Germinal center (tissue), 1 donor: ENCODE measurements around the gene NKAIN2.

ENCODE experiments used
- DNase-seq: peaks from one replicate; pipeline ENCODE4 v3.0.0; 2012; ENCODE audit warnings: mixed read lengths, low spot score

Gene NKAIN2

DNA sequence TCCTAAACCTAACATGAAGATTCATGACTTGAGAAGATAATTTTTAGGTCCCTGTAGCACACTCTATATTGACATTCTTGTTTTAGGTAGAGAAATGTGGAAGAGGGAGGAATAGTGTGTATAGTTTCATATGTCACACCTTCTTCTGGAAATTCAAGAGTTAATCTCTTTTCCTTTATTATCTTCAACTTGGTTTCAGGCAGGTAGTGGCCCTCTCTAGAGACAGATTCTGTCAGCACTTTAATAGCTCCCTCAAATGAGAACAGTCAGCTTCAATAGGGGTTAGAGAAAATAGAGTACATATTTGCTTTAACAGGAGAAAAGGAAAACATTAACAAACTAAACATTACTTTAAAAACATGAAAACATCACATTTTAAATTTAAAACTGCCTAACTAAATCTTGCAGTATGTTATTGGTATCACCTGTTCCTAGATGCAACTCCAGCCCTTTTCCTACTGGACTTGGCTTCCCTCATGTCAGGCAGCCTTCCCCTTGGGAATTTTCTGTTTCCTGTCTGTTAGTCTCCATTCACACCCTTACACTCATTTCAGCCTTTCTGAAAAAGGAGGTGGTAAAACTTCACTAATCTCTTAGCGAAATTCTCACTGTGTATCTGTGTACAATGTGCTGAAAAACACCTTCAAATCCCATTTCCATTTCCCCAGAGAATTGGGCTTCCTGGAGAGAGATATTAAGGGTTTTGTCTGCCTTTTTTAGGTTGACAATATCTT lies 966.3 kb downstream of the NKAIN2 start:
- DNase-seq: no peak

DNA sequence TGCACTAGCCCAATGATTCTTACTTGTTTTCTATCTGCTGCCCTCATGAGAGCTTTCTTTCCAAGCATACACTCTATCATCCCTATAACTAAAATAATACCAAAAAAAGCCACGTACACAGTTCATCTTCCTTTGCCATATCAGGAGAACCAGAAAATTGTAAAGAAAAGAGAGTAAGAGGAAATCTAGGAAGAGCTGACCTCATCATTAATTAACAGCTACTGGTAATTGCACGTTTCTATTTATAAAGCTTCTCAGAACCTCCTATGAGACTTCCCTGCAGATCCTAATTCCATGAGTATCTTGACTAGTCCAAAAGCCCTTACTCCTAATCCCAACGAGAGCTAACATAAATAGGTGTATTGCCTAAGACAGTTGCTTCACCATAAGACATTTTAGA lies 967.1 kb downstream of the NKAIN2 start:
- no peak for DNase-seq

DNA sequence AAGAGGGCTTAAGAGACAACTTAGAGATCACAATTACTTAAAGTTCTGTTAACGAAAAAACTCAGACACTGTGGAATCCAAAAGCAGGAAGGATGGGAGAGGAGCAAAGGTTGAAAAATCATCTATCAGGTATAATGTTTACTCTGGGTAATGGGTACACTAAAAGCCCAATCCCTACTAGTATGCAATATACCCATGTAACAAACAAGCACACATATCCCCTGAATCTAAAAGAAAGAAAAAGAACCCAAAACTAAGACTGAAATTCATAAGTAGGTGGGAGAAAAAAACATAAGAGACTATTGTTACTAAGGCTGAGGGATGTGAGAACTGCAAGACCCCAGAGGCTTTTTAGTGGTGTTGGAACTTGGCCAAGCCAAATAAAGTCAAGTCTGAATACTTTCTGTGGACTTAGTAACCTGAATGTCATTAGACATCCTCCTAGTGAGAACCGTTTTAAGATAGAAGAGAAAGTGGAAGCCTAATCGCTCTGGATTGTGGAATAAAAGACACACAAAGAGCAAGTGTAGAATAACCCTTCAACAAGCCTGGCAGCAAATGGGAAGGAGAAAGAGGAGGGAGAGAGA lies 969.2 kb downstream of the NKAIN2 start:
- no peak for DNase-seq

DNA sequence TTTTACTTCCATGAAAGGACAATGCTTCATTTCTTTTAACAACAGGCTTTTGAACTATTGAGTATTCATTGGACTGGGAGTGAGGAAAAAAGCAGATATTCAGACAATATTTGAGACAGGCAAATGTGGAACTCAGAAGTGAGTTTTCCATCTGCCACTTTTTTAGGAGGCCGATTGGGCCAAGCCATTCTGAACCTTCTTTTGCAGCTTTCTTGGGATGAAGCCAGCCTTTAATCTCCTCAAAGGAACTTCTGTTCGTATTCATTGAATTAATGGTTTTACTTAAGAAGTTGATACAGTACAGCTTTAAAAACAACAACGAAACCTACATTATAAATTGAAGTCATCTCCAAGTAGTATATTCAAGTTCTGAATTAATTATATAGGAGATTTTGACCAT lies 971.5 kb downstream of the NKAIN2 start:
- DNase-seq: no peak

DNA sequence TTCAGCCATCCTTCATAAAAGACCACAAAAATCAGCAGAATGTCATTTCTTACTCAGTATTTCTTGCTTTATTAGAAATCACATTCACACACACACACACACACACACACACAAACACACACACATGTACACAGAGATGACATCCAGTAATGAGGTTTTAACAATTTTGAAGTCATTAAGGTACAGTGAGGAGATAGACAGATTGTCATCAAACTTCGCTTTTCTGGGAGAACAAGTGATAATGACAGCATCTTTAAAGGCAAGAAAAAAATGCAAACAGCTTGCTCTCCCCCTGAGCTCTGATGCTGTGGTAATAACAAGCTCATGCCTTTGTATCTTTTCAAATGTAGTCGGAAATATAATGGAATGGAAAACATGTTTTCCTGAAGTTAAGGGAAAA lies 974.2 kb downstream of the NKAIN2 start:
- no peak for DNase-seq

DNA sequence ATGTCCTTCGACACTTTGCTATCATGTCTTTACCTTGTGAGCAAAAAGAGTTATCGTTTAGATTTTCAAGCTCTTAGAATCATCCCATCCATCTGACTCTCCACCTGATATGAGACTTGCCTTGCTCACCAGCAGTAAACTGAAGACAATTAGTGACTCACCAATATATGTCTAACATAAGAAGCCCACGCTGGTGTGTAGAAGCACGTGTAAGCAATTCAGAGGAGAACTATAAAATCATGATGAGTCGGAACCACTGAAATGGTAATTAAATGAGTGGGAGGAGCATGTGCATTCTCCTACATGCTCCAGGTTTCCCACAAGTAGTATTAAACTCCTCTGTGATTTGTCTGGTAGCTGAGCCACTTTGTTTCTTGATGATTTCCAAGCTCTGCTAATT lies 977.0 kb downstream of the NKAIN2 start:
- no peak for DNase-seq

DNA sequence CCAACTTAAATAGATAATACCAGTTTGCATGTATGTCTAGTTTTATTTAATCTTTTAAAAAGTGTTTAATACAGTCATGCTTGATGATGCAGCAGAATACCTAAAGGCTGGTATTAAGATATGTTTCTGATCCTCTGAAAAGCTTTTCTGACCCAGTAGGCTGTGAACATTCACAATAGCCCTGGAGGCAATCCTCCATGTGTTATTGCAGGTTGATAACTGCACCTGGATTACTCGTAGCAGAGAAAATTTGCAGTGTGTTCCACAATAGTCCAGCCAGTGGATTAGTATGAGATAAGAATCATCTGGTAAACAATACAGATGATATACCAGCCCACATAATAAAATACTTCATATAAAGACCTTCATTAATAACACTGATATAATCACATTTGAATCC lies 979.7 kb downstream of the NKAIN2 start:
- DNase-seq: no peak

DNA sequence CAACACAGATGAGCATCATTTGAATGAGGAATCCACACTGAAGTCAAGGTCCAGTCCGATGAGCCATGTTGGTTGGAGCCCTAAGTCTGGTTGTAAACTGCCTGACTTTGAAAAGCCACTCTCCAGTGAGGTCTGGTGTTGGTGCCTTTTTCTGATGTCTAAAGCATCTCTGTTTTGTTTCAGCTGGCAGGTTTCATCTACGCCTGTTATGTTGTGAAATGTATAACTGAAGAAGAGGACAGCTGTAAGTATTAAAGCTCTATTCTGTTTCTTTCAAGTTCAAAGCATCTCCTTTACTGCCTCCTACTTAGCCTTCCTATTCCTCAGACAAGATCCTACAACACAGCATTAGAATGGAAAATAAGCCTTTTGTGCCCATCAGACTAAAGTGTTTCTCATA lies 987.5 kb downstream of the NKAIN2 start:
- no peak for DNase-seq

DNA sequence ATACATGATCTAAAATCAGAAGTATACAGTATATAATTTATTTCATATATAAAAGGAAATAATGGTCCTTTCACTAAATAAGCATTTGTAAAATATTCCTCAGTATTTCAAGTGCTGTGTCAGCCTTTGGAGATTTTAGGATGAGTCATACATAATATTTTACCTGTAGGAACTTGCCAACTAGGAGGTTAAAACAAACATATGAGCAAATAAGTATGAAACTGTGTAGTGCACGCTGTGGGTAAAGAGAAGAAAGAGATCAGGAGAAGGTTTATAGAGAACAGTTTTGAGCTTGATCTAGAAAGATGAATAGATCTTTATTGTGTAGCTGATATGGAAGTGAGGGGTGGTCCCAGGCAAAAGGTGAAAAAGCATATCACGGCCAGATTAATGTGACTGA lies 988.7 kb downstream of the NKAIN2 start:
- DNase-seq: no peak

DNA sequence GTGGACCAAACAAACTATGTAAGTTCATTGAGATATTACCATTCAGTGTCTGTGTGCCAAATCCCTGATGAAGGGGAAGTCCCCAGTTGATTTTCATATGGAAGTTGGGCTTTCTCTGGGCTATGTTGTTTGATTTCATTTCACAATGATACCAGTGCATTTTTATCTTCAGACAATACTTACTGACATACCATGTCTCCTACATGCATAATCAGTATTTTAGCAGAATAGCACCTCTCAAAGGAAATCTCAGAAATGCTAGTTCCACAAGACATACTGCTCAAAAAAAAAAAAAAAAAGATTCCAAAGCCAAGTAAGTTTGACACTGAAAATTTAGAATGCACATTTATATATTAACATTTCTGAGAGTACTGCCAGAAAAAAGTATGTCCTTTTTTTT lies 989.7 kb downstream of the NKAIN2 start:
- DNase-seq: no peak

DNA sequence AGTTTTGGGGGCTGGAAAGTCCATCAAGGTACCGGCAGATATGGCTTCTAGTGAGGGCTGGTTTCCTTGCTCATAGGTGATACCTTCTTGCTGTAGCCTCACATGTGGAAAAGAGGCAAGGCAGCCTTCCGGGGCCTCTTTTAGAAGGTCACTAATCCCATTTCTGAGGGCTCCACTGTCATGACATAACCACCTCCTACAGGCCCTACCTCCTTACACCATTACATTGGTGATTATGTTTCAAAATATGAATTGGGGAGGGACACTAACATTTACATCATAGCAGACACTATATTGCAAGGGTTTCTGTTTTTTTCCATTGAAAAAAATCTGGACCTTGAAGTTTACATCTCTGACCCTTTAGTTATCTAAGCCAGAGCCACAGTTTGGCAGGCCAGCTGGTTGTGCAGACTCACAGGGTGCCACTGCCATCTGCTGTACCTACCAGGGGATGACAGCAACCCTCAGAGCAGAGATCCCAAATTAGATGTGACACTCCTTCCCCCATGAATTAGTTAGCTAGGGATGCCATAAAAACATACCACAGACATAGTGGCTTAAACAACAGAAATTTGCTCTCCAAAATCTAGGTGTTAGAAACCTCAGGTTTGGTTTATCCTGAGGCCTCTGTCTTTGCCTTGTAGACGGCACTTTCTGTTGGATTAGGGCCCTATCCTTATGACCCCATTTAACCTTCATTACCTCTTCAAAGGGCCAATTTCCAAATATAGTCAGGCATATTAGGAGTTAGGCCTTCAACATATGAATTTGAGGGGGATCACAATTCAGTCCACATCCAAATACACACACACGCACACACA lies 992.2 kb downstream of the NKAIN2 start:
- no peak for DNase-seq

DNA sequence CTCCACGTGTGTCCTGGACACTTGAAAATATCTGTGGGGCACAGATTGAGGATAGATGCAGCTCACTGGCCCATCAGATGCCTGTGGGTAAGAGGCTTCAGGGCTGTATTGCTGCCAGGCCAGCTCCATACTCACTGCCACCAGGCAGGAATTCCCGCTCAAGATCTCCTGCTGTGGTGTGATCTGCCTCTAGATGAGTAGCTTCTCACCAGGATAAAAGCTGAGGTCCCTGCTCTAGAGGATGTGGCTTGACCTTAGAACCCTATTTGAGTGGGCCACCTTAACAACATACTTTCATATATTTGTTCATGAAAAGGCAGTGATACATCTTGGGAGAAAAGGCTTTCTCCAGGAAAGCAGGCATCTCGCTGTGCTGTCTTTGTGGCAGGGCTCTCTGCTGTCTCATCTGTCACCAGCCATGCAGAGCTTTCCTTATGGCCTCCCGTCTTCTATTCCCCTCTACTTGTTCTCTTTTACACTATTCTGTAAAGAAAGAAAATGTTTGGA lies 992.9 kb downstream of the NKAIN2 start:
- DNase-seq: no peak

DNA sequence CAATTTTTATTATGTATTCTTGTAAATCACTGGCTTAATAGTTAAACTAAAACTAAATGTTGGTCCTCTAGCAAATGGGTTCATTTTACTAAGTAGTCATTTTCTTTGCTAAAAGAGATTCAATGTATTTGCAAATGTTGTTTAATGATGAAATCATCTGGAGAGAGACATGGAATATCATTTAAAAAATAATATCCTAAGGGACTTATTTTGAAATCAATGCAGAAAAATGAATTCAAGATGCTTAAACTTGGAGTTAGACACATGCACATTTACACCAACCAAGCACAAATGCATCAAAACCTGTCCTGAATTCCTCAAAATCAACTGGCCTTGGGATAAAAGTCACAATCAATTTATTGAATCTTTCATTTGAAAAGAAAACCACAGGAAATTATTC lies 993.6 kb downstream of the NKAIN2 start:
- no peak for DNase-seq

DNA sequence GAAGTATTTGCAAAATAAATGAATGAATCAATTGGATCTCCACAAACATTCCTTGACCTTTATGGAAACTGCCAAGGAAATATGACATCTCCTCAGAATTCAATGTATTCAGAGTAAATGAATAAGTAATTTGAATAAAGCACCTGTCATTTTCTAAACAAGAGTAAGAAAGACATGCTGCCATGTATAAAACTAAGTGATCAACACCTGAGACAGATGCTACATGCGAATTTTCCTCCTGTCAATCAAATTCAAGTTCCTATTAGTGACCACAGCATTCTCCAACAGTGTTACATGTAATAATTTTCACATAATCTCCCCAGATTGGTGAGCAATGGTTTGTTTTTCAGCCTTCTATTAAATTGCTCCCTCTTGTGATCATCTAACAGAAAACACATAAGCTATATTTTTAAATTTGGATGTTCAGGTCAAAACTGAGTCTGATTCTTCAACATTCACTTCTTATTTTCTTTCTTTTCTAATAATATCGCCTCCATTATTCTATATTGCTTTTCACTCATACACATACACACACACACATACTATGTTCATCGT lies 995.4 kb downstream of the NKAIN2 start:
- DNase-seq: no peak

DNA sequence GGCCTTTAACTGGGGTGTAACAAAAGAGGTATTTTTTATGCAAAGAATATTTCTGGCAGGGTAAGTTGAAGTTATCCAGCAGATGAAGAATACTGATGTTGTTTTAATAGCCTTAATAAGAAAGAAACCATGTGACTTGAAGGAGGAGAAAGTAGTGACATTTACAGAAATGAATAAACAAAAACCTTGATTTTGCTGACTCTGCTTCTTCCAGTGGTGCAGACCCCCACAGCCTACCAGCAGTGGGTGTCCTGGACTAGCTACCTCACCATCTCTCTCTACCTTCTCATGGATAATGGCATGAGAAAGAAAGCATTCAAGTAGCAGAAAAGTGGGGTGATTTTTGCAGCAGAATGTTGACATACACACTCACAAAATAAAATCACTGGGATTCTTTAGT lies 996.0 kb downstream of the NKAIN2 start:
- no peak for DNase-seq

DNA sequence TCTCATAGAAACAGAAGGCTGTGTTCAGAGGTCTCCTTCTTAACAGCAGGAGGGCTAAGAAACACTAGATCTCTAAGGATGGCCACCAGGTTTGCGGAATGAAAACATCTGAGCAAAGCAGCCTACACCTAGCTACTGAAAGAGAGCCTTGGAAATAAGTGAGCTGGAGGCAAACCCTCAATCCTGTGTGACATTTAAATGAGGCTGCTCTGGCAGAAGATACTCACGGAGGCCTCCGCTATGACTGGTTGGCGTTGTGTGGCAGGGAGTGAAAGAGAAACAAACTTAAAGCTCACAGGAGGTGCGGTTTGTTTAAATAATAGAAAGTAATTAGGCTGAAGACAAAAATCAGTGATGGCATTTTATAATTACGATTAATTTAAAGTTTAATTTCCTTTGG lies 996.6 kb downstream of the NKAIN2 start:
- no peak for DNase-seq

DNA sequence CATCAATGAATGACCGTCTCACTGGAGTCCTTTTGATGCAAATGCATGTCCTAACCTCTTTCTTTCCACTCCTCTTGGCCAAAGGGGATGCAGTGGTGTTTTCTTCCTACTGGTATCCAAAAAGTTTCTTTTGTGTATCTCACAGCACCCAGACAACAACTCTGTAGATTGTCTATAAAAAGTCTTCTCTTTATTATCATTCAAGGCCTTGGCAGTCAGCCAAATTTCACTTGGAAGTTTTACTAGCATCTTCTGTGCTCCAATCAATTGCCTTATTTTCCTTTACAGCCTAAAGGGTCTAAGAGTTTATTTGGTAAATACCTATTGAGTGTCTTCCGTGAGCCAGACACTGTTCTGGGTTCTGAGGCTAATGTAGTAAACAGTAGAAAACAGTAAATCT lies 1008.4 kb downstream of the NKAIN2 start:
- DNase-seq: no peak

DNA sequence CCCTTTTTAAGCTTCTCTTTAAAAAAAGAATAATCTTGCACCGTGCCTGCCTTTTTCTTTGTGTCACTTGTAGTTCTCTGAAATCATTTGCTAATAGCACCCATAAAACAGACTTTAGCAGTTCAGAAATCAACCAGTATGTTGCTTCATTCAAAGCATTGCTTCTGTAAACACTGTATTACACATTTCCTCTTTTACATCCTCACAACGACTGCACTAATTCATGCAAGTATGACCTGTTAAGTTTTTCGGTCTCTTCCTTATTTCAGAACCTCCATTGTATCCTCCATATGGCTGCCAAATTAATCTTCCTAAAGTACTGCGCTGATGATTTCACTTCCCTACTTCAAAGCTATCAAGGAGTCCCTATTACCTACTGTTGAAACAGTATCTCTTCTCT lies 1015.7 kb downstream of the NKAIN2 start:
- no peak for DNase-seq

DNA sequence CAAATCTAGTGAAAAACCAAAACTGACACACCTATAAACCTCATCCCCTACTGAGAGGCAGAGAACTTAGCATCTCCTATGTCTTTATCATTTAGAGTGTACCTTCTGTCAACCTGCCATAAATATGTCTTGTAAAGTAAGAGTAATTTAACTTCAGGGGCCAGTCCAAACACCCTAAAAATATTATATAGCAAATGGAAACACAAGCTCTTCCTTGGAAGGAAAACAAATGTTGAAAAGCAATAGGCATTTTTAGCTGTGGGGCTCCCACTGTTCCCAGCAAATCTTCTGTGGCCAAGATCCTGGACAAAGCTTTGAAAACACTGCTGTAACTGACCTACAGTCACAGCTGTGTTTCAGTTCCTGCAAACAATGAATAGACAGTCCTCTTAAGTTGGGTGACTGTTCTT lies 1018.5 kb downstream of the NKAIN2 start:
- no peak for DNase-seq

DNA sequence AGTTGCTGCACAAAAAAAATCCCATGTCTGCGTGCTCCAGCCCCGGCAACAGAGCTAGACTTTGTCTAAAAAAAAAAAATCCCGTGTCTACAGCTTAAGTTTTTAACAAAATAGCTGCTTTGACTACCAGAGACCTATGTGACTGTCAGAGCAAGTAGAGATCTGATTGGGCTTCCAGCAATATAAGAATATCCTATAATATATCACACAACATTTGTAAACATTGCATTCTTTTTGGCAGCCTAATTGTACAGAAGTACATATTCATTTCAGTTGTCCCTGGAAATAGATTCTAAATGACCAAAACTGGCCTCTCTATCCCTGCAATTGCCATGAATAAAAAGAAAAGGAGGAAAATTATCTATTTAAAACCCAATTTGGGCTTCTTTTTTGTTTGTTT lies 1019.1 kb downstream of the NKAIN2 start:
- no peak for DNase-seq

DNA sequence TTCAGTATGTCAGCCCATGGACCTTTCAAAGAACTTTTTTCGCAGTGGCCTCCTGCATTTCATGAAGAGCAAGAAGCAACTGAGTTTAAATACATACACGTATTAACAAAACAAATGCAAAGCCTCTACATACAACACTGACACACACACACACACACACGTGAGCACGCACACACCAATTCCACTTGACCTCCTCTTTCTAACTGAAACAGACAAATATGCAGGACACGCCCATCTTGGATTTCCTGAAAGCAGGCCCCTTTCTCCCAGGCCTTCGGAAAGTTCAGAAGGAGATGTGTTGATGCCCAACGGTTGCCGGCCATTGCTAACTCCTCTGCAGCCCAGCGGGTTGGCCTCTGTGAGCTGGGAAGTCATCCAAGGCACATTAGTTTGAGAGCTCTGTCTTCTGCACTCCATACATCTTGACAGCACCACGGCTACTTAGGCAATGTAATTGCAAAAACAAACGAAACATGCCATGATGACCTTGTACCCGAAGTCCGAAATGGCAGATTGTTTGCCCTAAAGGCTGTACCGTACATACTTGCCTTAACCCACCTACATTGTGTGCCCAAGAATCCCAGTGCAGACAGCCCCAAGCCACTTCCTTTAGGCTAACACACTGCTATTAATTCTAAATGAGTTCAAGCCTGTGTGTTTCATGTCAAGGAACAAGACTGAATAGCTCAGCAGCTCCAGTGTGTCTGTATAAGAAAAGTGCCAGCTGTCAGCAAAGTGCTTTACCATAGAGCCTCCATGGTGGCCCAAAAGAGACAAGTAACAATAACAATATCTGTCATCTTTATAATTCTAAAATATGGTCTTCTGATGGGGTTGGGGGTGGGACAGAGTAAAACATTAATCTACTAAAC lies 1019.8 kb downstream of the NKAIN2 start:
- DNase-seq: no peak

DNA sequence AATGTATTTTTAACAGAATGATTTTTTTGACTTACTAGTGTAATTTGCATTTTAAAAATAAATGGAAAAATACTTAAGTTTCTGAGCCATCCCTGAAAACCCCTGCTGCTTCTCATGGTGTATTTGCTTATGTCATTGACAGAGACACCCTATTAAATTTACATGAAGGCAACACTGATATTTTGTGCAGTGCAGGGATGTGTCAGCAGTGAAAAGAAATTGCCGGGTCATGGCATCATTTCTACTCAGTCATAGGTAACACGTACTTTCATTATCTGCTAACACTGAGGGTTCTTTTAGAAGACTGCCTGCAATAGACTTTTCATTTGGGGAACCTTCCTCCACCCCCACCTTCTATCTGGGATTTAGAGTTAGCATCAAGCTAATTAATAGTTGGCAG lies 1021.9 kb downstream of the NKAIN2 start:
- DNase-seq: no peak
